Karpas-422 (cell line): ENCODE results near the gene ADAMTS18. TPM values are rescaled to one million over a fixed set of nuclear protein-coding genes. Genes with fewer than 3 reads are reported as not detected.

Experiments used
- DNase-seq: peaks from one replicate; pipeline ENCODE4 v3.0.0-alpha.2; 2015
- H2AFZ ChIP-seq: fragments of 200-600 bp; sonication (generic); 2 replicates; pipeline ENCODE4 v1.6.1; 2014; ENCODE audit warnings: antibody characterized with exemption, low read length, mixed read lengths
- H3K27ac ChIP-seq: fragments of 200-600 bp; sonication (generic); 2 replicates; pipeline ENCODE4 v1.5.1; 2014; ENCODE audit warnings: mild to moderate bottlenecking, low read length, moderate library complexity
- H3K27me3 ChIP-seq: fragments of 200-600 bp; sonication (generic); 2 replicates; pipeline ENCODE4 v1.6.1; 2014; ENCODE audit warnings: low read length, mixed read lengths
- H3K36me3 ChIP-seq: fragments of 200-600 bp; sonication (generic); 2 replicates; pipeline ENCODE4 v1.6.1; 2014; ENCODE audit warnings: low read length, mixed read lengths; ENCODE audit not compliant: insufficient read depth
- H3K4me1 ChIP-seq: fragments of 200-600 bp; sonication (generic); 2 replicates; pipeline ENCODE4 v1.6.1; 2014; ENCODE audit warnings: mild to moderate bottlenecking, low read length, mixed read lengths
- H3K4me2 ChIP-seq: fragments of 200-600 bp; sonication (generic); 2 replicates; pipeline ENCODE4 v1.6.1; 2014; ENCODE audit warnings: low read length, low read depth, mild to moderate bottlenecking; ENCODE audit not compliant: poor library complexity, severe bottlenecking
- H3K4me3 ChIP-seq: fragments of 200-600 bp; sonication (generic); 2 replicates; pipeline ENCODE4 v1.5.1; 2014; ENCODE audit warnings: mild to moderate bottlenecking, antibody characterized with exemption, low read length, mixed read lengths
- H3K79me2 ChIP-seq: fragments of 200-600 bp; sonication (generic); 2 replicates; pipeline ENCODE4 v1.6.1; 2014; ENCODE audit warnings: mild to moderate bottlenecking, low read length, mixed read lengths
- H3K9ac ChIP-seq: fragments of 200-600 bp; sonication (generic); 2 replicates; pipeline ENCODE4 v1.6.0; 2014; ENCODE audit warnings: low read length
- H3K9me2 ChIP-seq: fragments of 200-600 bp; sonication (generic), shearing (Covaris generic); replicated peaks from 2 replicates; pipeline ENCODE4 v1.6.0; 2014; ENCODE audit warnings: mild to moderate bottlenecking, low read length, moderate library complexity; ENCODE audit not compliant: insufficient read depth
- H3K9me3 ChIP-seq: fragments of 300-700, 200-600 bp; sonication (generic); 2 replicates; pipeline ENCODE4 v1.6.1; 2014; ENCODE audit warnings: low read length, mixed read lengths
- H4K20me1 ChIP-seq: fragments of 200-600 bp; sonication (generic); 2 replicates; pipeline ENCODE4 v1.6.1; 2014; ENCODE audit warnings: mild to moderate bottlenecking, antibody characterized with exemption, low read length, low read depth; ENCODE audit not compliant: insufficient read depth
- total RNA-seq: library from RNA; depleted of rRNA; stranded (reverse); fragments of >200 nt; shearing (Covaris generic); gene quantifications from 2 replicates; pipeline ENCODE4 v1.2.3, GENCODE V29; 2014; ENCODE audit warnings: low replicate concordance

Gene ADAMTS18
- total RNA-seq, 1 experiment from 2014 or later: not detected

DNA sequence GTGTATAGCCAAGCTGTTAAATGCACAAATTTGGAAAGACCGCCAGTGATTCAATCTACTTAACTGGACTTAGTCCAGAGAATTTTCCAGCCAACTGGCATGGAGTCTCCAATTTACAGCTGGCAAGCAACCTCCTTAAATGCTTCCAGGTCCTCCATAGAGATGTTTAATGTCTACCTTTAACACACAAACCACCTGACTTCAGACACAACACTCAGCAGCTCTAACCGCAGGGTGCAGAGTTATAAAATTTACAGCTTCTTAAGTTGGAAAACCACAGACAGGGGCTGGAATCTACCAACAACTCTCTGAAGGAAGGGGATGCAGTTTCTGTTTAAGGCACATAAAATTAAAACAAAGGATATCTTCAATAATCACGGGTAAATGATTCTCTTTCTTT lies 128.8 kb downstream of the ADAMTS18 start:
- H4K20me1 ChIP-seq: no peaks in the 10 kb centered on the region
- H3K9me3 ChIP-seq: no peaks in the 10 kb centered on the region
- no peak overlapping the region for H3K9ac ChIP-seq
- H3K9me2 ChIP-seq: no peaks in the 10 kb centered on the region
- no peaks in the 10 kb centered on the region for H3K36me3 ChIP-seq
- no peak overlapping the region for H3K27ac ChIP-seq
- DNase-seq: no peak
- no peak overlapping the region for H3K4me3 ChIP-seq
- no peaks in the 10 kb centered on the region for H3K4me1 ChIP-seq
- H2AFZ ChIP-seq: no peak overlapping the region
- H3K4me2 ChIP-seq: no peak overlapping the region
- no peaks in the 10 kb centered on the region for H3K27me3 ChIP-seq
- no peaks in the 10 kb centered on the region for H3K79me2 ChIP-seq

DNA sequence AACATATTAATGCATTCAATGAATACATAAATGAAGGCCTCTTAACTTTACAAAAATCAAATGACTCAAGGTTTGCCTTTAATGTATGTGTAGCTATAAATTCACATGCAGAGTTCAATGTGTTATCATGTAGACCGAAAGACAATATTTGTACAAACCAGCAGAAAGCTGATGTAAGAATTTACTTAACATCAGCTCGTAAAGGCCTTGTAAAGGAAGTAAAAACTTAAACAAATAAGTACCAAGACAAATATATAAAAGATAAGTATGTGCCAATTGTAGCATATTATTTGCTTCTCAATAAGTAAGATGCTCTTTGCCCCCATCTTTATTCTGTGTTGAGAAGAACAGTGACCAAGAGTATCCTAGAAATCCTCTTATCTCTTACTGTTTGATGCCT lies 130.0 kb downstream of the ADAMTS18 start:
- no peaks in the 10 kb centered on the region for H3K9me2 ChIP-seq
- no peak overlapping the region for H3K27ac ChIP-seq
- H3K9me3 ChIP-seq: no peaks in the 10 kb centered on the region
- no peaks in the 10 kb centered on the region for H3K27me3 ChIP-seq
- H3K79me2 ChIP-seq: no peaks in the 10 kb centered on the region
- no peaks in the 10 kb centered on the region for H4K20me1 ChIP-seq
- H3K4me1 ChIP-seq: peaks cover 3% of the 10 kb centered on the region; the same call in 1 of the 2 replicates
- no peak overlapping the region for H2AFZ ChIP-seq
- H3K36me3 ChIP-seq: no peaks in the 10 kb centered on the region
- H3K4me2 ChIP-seq: no peak overlapping the region
- H3K4me3 ChIP-seq: no peak overlapping the region
- no peak overlapping the region for H3K9ac ChIP-seq
- DNase-seq: no peak

GRCh38 chr16:77304134-77304533 lies 130.7 kb downstream of the ADAMTS18 start:
- no peaks in the 10 kb centered on the region for H3K9me3 ChIP-seq
- H3K4me2 ChIP-seq: no peak overlapping the region
- H3K27ac ChIP-seq: no peak overlapping the region
- H3K4me3 ChIP-seq: no peak overlapping the region
- no peaks in the 10 kb centered on the region for H4K20me1 ChIP-seq
- H3K9ac ChIP-seq: no peak overlapping the region
- H3K36me3 ChIP-seq: no peaks in the 10 kb centered on the region
- no peaks in the 10 kb centered on the region for H3K79me2 ChIP-seq
- H3K4me1 ChIP-seq: peaks cover 9% of the 10 kb centered on the region
- DNase-seq: no peak
- H3K27me3 ChIP-seq: no peaks in the 10 kb centered on the region
- H3K9me2 ChIP-seq: no peaks in the 10 kb centered on the region
- H2AFZ ChIP-seq: no peak overlapping the region

DNA sequence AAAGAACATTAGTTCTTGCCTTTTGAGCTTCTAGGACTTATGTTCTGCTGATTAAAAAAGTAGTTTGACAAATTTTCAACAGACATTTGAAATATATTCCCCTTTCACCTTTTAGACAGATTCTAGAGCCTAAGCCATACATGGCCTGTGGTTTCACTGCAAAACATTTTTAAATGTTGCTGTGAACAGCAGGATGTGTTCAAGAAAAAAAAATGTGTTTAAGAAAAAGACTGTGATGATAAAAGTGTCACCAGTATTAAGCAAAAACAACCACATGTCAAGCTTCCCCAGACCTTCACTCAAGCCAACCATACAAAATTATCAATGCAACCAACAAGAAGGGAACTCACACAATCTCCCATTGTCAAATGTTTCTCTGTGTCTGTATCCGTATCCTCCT lies 132.2 kb downstream of the ADAMTS18 start:
- Histone ChIP-seq H3K9me3 (no peaks in the 10 kb centered on the region), H3K4me1 (peaks cover 15% of the 10 kb centered on the region), H3K36me3 (no peaks in the 10 kb centered on the region), H3K4me2 (no peak overlapping the region), H3K27ac (no peak overlapping the region), H3K9me2 (no peaks in the 10 kb centered on the region), H3K9ac (no peak overlapping the region), H4K20me1 (no peaks in the 10 kb centered on the region), H3K79me2 (no peaks in the 10 kb centered on the region), H3K4me3 (no peak overlapping the region), H2AFZ (no peak overlapping the region), H3K27me3 (no peaks in the 10 kb centered on the region)
- no peak for DNase-seq

- Histone ChIP-seq H2AFZ (no peak overlapping the region), H3K9me2 (no peaks in the 10 kb centered on the region), H4K20me1 (no peaks in the 10 kb centered on the region), H3K4me2 (no peak overlapping the region), H3K4me3 (no peak overlapping the region), H3K36me3 (no peaks in the 10 kb centered on the region), H3K4me1 (peaks cover 15% of the 10 kb centered on the region), H3K9ac (no peak overlapping the region), H3K79me2 (no peaks in the 10 kb centered on the region), H3K27ac (no peak overlapping the region), H3K9me3 (no peaks in the 10 kb centered on the region), H3K27me3 (no peaks in the 10 kb centered on the region)
- no peak for DNase-seq
These were observed 132.6 kb downstream of the ADAMTS18 start for GRCh38 chr16:77302249-77302648.

GRCh38 chr16:77300256-77300655 lies 134.6 kb downstream of the ADAMTS18 start:
- Histone ChIP-seq H3K9me2 (no peaks in the 10 kb centered on the region), H3K9ac (no peak overlapping the region), H3K4me3 (no peak overlapping the region), H3K79me2 (no peaks in the 10 kb centered on the region), H3K4me2 (no peak overlapping the region), H3K27me3 (no peaks in the 10 kb centered on the region), H2AFZ (no peak overlapping the region), H3K4me1 (peaks cover 15% of the 10 kb centered on the region), H3K27ac (no peak overlapping the region), H4K20me1 (no peaks in the 10 kb centered on the region), H3K36me3 (no peaks in the 10 kb centered on the region), H3K9me3 (no peaks in the 10 kb centered on the region)
- DNase-seq: no peak

- no peaks in the 10 kb centered on the region for H3K27me3 ChIP-seq
- no peak overlapping the region for H3K4me3 ChIP-seq
- H3K9ac ChIP-seq: no peak overlapping the region
- H2AFZ ChIP-seq: no peak overlapping the region
- no peaks in the 10 kb centered on the region for H3K36me3 ChIP-seq
- H3K79me2 ChIP-seq: no peaks in the 10 kb centered on the region
- H4K20me1 ChIP-seq: no peaks in the 10 kb centered on the region
- DNase-seq: peak; percentile 45
- no peak overlapping the region for H3K27ac ChIP-seq
- H3K9me2 ChIP-seq: no peaks in the 10 kb centered on the region
- H3K4me1 ChIP-seq: peaks cover 15% of the 10 kb centered on the region
- H3K9me3 ChIP-seq: no peaks in the 10 kb centered on the region
- peak overlapping the region; percentile 37 for H3K4me2 ChIP-seq
These were observed 135.4 kb downstream of the ADAMTS18 start for GRCh38 chr16:77299395-77299794.

GRCh38 chr16:77298418-77299360 lies 136.1 kb downstream of the ADAMTS18 start:
- Histone ChIP-seq H3K9ac (no peak overlapping the region), H3K9me3 (no peaks in the 10 kb centered on the region), H3K4me3 (no peak overlapping the region), H4K20me1 (no peaks in the 10 kb centered on the region), H3K36me3 (no peaks in the 10 kb centered on the region), H3K79me2 (no peaks in the 10 kb centered on the region), H3K4me2 (peak overlapping the region; percentile 37), H2AFZ (0 out of 2 replicates have a peak overlapping the region, but pooled peaks have one; percentile 30), H3K27ac (no peak overlapping the region), H3K27me3 (no peaks in the 10 kb centered on the region), H3K9me2 (no peaks in the 10 kb centered on the region), H3K4me1 (peaks cover 15% of the 10 kb centered on the region)
- no peak for DNase-seq
